Endothelial cell of umbilical vein (primary cell): ENCODE measurements around the gene FAM163A. TPM values are rescaled to one million over a fixed set of nuclear protein-coding genes. Genes with fewer than 3 reads are reported as not detected.

ENCODE experiments used
- BruUV-seq: library from RNA; stranded (reverse); fragments of 400-500 nt; replicated peaks from 2 replicates; lab custom pipeline; 2021; lab: Mats Ljungman, UMichigan
- CTCF ChIA-PET: fragments of 300-600, 350-600 bp; sonication (Branson Sonifier 250); formaldehyde crosslinking; loops from one replicate; lab custom pipeline; 2021; ENCODE audit warnings: antibody characterized with exemption, inconsistent platforms; lab: Charles Lee
- POLR2A ChIA-PET: fragments of 300-600, 350-600 bp; sonication (Branson Sonifier 250); formaldehyde crosslinking; loops from one replicate; lab custom pipeline; 2021; ENCODE audit warnings: antibody characterized with exemption, inconsistent platforms; lab: Charles Lee
- DNase-seq: peaks from one replicate; pipeline ENCODE4 v3.0.0-alpha.2; 2011; ENCODE audit warnings: low read depth, low spot score
- FAIRE-seq: peaks from 2 replicates; lab custom pipeline; 2011; peaks lifted over from hg19 to GRCh38; lab: Jason Lieb, UNC
- H2AFZ ChIP-seq: 2 replicates; pipeline ENCODE4 v1.6.0; 2012; ENCODE audit warnings: low read depth, low read length, control low read depth, inconsistent platforms
- H3K27ac ChIP-seq: 2 replicates; pipeline ENCODE4 v1.5.1; 2011; ENCODE audit warnings: low read depth, mild to moderate bottlenecking, control low read depth, low read length, moderate library complexity; ENCODE audit not compliant: insufficient read depth
- H3K27me3 ChIP-seq, 2 experiments: 2 replicates each; pipeline versions ENCODE4 v1.6.0 to v1.6.1; 2011; ENCODE audit warnings: low read length in 2 of 2, mixed read lengths in 1 of 2; ENCODE audit not compliant: control insufficient read depth in 2 of 2, insufficient read depth in 2 of 2
- H3K36me3 ChIP-seq, 2 experiments: 2 replicates in 1 of 2; 3 replicates in 1 of 2; pipeline ENCODE4 v1.5.1; 2011; ENCODE audit warnings: low read length in 2 of 2, mild to moderate bottlenecking in 1 of 2, moderate library complexity in 1 of 2; ENCODE audit not compliant: control insufficient read depth in 2 of 2, insufficient read depth in 2 of 2; ENCODE audit errors: extremely low read depth in 1 of 2
- H3K4me1 ChIP-seq: 3 replicates; pipeline ENCODE4 v1.5.1; 2011; ENCODE audit warnings: mild to moderate bottlenecking, low read length; ENCODE audit not compliant: control insufficient read depth, insufficient read depth; ENCODE audit errors: extremely low read depth
- H3K4me2 ChIP-seq: 2 replicates; pipeline ENCODE4 v1.6.1; 2011; ENCODE audit warnings: low read length, control low read depth, mixed read lengths; ENCODE audit not compliant: insufficient read depth
- H3K4me3 ChIP-seq, 3 experiments: fragments of 200-600 bp in 1 of 3; sonication (generic), shearing (Covaris generic) in 1 of 3; replicated peaks in 1 of 3; 2 replicates each; pipeline ENCODE4 v1.5.1; 2011 to 2016; ENCODE audit warnings: control low read depth in 3 of 3, low read length in 3 of 3, mild to moderate bottlenecking in 2 of 3, inconsistent platforms in 1 of 3, low read depth in 1 of 3, moderate library complexity in 1 of 3; ENCODE audit not compliant: insufficient read depth in 1 of 3
- H3K79me2 ChIP-seq: 2 replicates; pipeline ENCODE4 v1.6.0; 2012; ENCODE audit warnings: low read length, inconsistent platforms; ENCODE audit not compliant: control insufficient read depth, insufficient read depth
- H3K9ac ChIP-seq: replicated peaks from 2 replicates; pipeline ENCODE3; 2011; ENCODE audit warnings: low read length, control low read depth; ENCODE audit not compliant: insufficient read depth; ENCODE audit errors: extremely low read depth
- H3K9me1 ChIP-seq: replicated peaks from 3 replicates; pipeline ENCODE4 v1.6.0; 2011; ENCODE audit warnings: mild to moderate bottlenecking, low read length; ENCODE audit not compliant: control insufficient read depth, insufficient read depth; ENCODE audit errors: extremely low read depth
- H3K9me3 ChIP-seq: replicated peaks from 2 replicates; pipeline ENCODE4 v1.5.1; 2012; ENCODE audit warnings: low read length, inconsistent platforms; ENCODE audit not compliant: control insufficient read depth, insufficient read depth
- H4K20me1 ChIP-seq: replicated peaks from 2 replicates; pipeline ENCODE3; 2011; ENCODE audit warnings: mild to moderate bottlenecking, low read length; ENCODE audit not compliant: control insufficient read depth, insufficient read depth; ENCODE audit errors: extremely low read depth
- EZH2 ChIP-seq: IDR thresholded peaks from 2 replicates; pipeline ENCODE4 v1.6.1; 2012; ENCODE audit warnings: borderline replicate concordance, low read depth, mild to moderate bottlenecking, moderate library complexity, low read length, inconsistent platforms; ENCODE audit not compliant: severe bottlenecking
- FOS ChIP-seq: IDR thresholded peaks from 2 replicates; pipeline ENCODE4 v1.6.1; 2011; ENCODE audit warnings: mild to moderate bottlenecking, low read length, moderate library complexity, borderline replicate concordance; ENCODE audit not compliant: insufficient read depth
- GATA2 ChIP-seq: IDR thresholded peaks from 2 replicates; pipeline ENCODE4 v1.7.0; 2011; ENCODE audit warnings: low read depth, mild to moderate bottlenecking, moderate library complexity, mixed read lengths, low read length; ENCODE audit not compliant: insufficient read length, insufficient read depth
- JUN ChIP-seq: IDR thresholded peaks from 2 replicates; pipeline ENCODE4 v1.6.1; 2011; ENCODE audit warnings: borderline replicate concordance, low read depth; ENCODE audit not compliant: insufficient read length, insufficient read depth
- MYC ChIP-seq: IDR thresholded peaks from one replicate; pipeline ENCODE4 v1.6.1; 2011; ENCODE audit warnings: mild to moderate bottlenecking, low read depth, low read length
- POLR2A ChIP-seq: IDR thresholded peaks from 2 replicates; pipeline ENCODE4 v1.6.1; 2012; ENCODE audit warnings: low read depth, mild to moderate bottlenecking, control low read depth, low read length
- POLR2AphosphoS5 ChIP-seq: IDR thresholded peaks from 2 replicates; pipeline ENCODE4 v1.6.1; 2012; ENCODE audit warnings: low read depth, mild to moderate bottlenecking, control low read depth, low read length, moderate library complexity; ENCODE audit not compliant: insufficient read depth
- dilution Hi-C: fragments of 300-500 bp; cut with MboI; formaldehyde crosslinking; loops from one replicate; pipeline ENCODE4 v1.15.0; 2019; ENCODE audit warnings: low sequenced_read_pairs; ENCODE audit not compliant: extremely low pct_ligation_motif_present
- intact Hi-C: fragments of 100-400 bp; cut with micrococcal nuclease; formaldehyde crosslinking; loops from one replicate; pipeline ENCODE4 v1.10.0; 2022
- polyA plus RNA-seq, 4 experiments: library from polyadenylated mRNA; depleted of rRNA in 3 of 4; stranded (reverse) in 3 of 4; unstranded in 1 of 4; fragments of >200 nt; gene quantifications; 2 replicates each; pipeline versions ENCODE4 v1.2.1 to v1.2.3, GENCODE V29; 2011 to 2012; ENCODE audit warnings: missing spikeins in 1 of 4
- total RNA-seq: library from RNA; stranded (reverse); gene quantifications from 2 replicates; pipeline ENCODE4 v1.2.3, GENCODE V29; 2021
- TF ChIP-seq, protein P1 (sequence below): IDR thresholded peaks from 2 replicates; pipeline ENCODE4 v1.6.1; 2011; ENCODE audit not compliant: insufficient read depth, insufficient read length
- TF ChIP-seq, protein P2 (sequence below), 2 donors: IDR thresholded peaks; 1 replicate in 1 of 2; 2 replicates in 1 of 2; pipeline ENCODE4 v1.5.1; 2011; ENCODE audit warnings: low read length in 2 of 2, mild to moderate bottlenecking in 2 of 2, moderate library complexity in 2 of 2, control low read depth in 1 of 2, inconsistent platforms in 1 of 2, low read depth in 1 of 2; ENCODE audit not compliant: insufficient read depth in 1 of 2; ENCODE audit errors: extremely low read depth in 1 of 2

FAM163A gene
- total and polyA plus RNA-seq, 2 donors (not counting 3 experiments of a cell fraction or from before 2014, with no cell fraction given): not detected

DNA sequence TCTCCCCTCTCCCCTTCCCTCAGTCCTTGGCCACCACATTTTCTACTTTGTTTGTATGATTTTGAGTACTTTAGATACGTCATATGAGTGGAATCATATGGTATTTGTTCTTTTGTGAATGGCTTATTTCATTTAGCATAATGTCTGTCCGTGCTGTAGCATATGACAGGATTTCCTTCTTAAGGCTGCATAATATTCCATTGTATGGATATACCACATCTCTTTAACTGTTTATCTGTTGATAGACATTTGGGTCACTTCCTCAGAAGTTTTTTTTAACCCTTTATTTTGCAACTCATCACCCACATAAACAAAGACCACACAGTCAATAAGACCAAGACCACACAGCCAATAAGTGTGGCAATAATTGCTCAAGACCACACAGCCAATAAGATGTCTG, 24.9 kb downstream of the FAM163A start:
- no peaks in the 10 kb centered on the region for H3K79me2 ChIP-seq
- no peak for DNase-seq
- BruUV-seq: no TSS peak
- no peaks in the 10 kb centered on the region for H3K9me3 ChIP-seq
- H3K4me1 ChIP-seq: no peaks in the 10 kb centered on the region
- H3K4me3 ChIP-seq: no peak overlapping the region
- no peaks in the 10 kb centered on the region for H3K36me3 ChIP-seq
- dilution Hi-C loops (no loop called here), intact Hi-C loops (no loop called here)
- no peaks in the 10 kb centered on the region for H4K20me1 ChIP-seq
- ChIA-PET CTCF (interaction anchor here (0.7 to 1.0 kb wide), 2 partner anchors 42 to 47 kb away, joined by 3 read pairs; no protein-coding TSS in a partner anchor), POLR2A (no interaction called here)
- no peak for TF ChIP-seq MYC
- TF ChIP-seq POLR2A: no peak
- TF ChIP-seq POLR2AphosphoS5: no peak
- TF ChIP-seq, protein P1, sequence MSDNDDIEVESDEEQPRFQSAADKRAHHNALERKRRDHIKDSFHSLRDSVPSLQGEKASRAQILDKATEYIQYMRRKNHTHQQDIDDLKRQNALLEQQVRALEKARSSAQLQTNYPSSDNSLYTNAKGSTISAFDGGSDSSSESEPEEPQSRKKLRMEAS: no peak
- TF ChIP-seq, protein P2, sequence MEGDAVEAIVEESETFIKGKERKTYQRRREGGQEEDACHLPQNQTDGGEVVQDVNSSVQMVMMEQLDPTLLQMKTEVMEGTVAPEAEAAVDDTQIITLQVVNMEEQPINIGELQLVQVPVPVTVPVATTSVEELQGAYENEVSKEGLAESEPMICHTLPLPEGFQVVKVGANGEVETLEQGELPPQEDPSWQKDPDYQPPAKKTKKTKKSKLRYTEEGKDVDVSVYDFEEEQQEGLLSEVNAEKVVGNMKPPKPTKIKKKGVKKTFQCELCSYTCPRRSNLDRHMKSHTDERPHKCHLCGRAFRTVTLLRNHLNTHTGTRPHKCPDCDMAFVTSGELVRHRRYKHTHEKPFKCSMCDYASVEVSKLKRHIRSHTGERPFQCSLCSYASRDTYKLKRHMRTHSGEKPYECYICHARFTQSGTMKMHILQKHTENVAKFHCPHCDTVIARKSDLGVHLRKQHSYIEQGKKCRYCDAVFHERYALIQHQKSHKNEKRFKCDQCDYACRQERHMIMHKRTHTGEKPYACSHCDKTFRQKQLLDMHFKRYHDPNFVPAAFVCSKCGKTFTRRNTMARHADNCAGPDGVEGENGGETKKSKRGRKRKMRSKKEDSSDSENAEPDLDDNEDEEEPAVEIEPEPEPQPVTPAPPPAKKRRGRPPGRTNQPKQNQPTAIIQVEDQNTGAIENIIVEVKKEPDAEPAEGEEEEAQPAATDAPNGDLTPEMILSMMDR (IDR thresholded peaks at IDR 0.05; ENCODE audit: extremely low read depth in 1 of 2, insufficient read depth in 1 of 2, low read depth in 1 of 2, low read length in 2 of 2): no peak
- TF ChIP-seq JUN: no peak
- no peak for TF ChIP-seq EZH2
- no peak for TF ChIP-seq FOS
- TF ChIP-seq GATA2: no peak
- no peak overlapping the region for H2AFZ ChIP-seq
- peaks cover 5 to 8% of the 10 kb centered on the region in 2 experiments for H3K27me3 ChIP-seq
- FAIRE-seq: no peak
- no peaks in the 10 kb centered on the region for H3K9me1 ChIP-seq
- H3K9ac ChIP-seq: no peak overlapping the region
- H3K4me2 ChIP-seq: no peak overlapping the region
- no peak overlapping the region for H3K27ac ChIP-seq
